Stimulated activated CD4-positive, alpha-beta T cell treated with anti-CD3 and anti-CD28 coated beads, TNF-alpha, amount 100 ng/mL, for 1 hour (primary cell): ENCODE data around the gene PRAC1.

ENCODE experiments used
- DNase-seq, 3 donors: peaks; one replicate each; pipeline ENCODE4 v3.0.0-alpha.2; 2020; ENCODE audit warnings: low read depth in 3 of 3, low spot score in 1 of 3

PRAC1 gene

DNA sequence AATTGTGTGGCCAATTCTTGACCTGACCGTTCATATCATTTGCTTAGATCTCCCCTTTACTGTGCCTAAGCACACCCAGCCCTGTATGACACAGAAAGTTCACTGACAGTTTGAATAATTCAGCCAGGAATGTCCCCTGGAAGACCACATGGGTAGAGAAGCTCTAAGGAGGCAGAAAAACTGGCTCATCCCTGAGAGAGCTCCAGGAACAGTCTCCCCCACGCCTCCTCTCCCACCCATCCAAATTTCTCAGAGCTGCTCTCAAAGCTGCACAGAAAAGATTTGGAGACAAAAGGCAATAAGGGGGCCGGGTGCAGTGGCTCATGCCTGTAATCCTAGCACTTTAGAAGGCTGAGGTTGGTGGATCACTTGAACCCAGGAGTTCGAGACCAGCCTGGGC is 11.2 kb downstream of the PRAC1 start:
- DNase-seq: no peak

DNA sequence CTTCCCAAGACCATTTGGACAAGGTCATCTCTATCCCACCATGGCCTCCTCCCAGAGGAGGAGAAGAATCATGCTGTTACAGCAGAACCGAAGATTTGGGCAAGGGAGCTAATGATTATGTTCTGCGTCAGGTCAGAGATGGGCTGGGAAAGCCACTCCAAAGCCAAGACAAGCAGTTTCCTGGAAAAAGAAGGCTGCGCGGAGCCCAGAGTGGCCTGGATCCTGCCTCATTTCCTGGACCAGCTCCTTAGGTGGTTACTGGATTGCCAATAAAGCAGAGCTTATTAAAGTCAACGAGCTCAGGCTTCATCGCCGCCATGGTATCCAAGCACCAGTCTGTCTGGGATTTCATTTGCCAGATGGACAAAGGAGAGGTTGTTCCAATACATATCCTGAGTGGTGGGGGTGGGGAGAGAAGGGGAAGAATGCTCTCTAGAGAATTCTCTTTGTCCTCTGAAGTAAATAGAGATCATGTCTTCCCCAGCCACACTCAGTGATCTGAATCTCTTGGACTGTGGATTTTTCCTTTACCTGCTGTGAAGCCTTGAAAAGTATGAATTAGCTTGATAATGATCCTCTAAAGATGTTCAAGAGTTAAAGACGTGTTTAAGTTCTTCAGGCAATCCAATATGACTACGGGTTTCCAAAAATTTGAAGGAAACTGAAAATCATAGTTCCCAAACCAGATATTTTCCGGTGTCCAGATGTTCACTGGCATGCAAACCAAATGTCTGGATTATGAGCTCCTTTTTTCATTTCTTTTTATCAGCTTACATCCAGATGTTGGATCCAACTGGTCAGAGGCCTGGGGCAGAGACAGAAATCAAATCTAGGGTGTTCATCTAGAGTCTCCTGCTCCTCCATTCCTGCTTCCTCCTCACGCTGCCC is 17.7 kb downstream of the PRAC1 start:
- no peak for DNase-seq

DNA sequence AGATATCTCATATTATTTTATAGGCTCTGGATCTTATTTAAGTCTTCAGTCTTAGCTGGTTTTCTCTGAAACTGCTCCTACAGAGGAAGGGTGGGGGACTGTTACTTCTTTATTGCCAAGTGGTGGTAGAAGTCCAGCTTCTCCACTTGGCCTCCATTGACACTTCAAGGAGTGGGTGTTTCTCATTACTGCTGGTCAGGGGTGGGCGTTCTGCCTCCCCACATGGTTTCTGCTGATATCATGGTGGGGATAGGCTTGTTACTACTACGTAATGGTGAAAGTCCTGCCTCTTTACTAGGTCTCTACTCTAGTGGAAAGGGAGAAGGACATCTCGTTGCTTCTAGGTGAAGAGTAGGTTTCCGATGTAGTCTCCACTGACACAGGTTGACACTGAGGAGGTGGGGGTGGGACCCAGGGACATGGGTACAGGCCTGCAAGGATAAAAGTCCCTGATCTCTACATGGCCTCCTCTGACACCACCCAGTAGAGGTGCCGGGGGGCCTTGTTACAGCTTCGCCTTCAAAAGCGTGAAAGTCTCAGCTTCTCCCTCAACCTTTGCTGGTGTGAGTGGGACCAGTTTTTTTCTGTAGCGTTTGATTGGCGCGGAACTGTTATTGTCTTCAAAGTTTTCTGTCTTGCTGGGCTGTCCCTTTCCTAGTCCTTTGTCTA is 20.3 kb downstream of the PRAC1 start:
- no peak for DNase-seq

DNA sequence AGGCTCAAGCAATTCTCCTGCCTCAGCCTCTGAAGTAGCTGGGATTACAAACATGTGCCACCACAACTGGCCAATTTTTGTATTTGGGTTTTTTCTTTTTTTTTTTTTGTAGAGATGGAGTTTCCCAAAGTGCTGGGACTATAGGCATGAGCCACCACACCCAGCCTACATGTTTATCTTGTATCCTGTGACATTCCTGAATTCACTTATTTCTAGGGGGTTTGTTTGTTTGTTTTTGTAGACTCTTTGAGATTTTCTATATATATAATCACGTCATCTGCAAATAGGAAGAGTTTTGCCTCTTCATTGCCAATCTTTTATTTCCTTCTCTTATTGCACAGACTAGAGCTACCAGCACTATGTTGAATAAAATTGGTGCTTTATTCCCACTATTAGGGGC is 29.1 kb downstream of the PRAC1 start:
- DNase-seq: no peak

DNA sequence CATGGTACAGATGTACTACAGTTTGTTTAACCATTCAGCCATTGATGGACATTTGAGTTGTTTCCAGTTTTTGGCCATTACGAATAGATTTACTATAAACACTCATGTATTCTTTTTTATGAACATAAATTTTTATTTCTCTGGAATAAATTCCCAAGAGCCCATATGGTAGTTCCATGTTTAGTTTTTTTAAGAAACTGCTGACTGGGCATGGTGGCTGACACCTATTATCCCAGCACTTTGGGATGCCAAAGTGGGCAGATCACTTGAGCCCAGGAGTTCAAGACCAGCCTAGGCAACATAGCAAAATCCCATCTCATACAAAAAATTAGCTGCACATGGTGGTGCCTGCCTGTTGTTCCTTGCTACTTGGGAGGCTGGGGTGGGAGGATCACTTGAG is 30.3 kb downstream of the PRAC1 start:
- DNase-seq: no peak

DNA sequence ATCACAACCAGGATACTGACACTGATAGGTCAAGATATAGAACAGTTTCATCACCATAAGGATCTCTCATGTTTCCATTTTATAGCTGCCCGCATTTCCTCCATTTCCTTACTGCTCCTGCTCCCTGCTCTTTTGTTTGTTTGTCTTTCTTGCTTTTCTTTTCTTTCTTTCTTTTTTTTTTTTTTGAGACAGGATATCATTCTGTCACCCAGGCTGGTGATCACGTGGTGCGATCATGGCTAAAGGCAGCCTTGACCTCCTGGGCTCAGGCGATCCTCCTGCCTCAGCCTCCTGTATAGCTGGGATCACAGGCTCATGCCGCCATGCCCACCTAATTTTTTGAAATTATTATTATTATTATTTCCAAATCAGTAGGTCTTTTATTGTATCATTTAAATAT is 31.7 kb downstream of the PRAC1 start:
- DNase-seq: no peak

DNA sequence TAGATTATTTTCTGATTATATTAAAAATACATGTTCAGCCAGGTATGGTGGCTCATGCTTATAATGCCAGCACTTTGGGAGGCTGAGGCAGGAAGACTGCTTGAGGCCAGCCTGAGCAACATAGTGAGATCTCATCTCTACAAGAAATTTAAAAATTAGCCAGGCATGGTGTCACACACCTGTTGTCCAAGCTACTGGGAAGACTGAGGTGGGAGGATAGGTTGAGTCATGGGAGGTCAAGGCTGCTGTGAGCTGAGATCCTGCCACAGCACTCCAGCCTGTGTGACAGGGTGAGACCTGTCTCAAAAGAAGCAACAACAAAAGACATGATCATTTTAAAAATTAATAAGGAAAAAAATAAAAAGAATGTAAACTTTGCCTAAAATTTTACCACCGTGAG is 40.7 kb downstream of the PRAC1 start:
- no peak for DNase-seq

DNA sequence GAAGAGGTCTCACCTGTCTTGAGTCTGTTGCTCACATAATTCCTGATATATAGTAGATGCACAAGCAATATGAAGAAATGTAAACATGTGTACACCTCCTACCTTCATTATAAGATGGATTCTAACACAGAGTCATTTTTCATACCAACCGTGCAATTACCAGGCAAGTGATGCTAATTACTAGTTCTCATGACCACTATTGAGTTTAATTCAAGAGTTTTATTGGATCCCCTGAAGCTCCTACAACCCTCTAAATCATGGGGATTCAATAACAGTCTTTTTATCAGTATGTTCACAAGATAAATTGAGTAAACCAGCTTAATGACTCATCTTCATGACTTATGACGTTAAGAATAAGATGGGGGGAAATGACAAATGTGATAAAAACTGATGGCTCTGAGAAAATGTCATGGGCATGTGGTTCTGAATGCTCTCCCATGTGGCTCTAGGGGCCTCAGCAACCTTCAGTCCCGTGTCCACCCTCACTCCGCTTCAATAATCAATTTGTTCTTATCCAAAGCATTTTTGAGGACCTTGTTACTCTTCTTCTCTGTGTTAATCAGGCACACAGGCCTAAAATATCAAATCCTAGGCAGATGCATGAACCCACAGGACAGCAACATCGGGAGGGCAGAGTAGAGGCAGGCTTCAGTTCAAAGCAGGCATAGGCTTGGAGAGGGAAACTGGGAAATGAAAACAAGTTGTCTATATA is 42.8 kb downstream of the PRAC1 start:
- DNase-seq: no peak

DNA sequence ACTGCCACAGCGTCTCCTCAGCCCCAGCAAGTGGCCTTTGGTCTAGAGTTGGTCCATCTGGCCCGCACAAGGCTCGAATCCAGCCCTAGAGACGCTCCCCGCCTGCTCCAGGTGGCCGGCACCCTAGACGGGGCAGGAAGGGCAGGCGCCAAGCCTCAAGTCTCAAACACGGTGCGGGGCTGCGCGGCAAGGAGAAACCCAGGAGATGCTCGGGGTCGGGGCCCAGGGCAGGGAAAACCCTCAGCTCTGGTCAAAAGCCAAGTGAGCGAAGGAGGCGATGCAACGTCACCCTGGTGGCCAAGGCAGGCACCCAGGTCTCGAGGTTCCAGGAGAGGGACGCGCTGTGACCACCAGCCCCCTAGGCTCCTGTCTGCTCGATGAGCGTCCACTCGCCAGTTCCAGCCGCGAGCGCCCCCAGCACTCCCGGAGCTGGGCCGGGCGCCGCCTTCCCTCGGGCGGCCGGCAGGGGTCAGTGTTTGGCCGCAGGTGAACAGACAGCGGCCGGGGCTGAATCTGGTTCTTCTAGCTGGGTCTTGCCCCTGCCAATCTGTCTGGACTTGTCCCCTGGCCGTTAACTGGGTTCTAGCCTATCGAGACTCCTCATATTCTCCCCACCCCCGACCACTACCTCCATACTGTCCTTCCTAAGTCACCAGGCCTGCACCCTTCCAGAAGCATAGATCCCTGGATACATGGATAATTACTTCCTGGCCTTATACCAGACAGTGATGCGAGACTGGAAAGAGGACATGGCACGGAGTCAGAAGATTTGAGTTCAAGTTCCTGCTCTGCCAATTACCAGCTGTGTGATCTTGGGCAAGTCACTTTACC is 44.0 kb downstream of the PRAC1 start:
- peak; percentile 10 to 68 (median 46) for DNase-seq

DNA sequence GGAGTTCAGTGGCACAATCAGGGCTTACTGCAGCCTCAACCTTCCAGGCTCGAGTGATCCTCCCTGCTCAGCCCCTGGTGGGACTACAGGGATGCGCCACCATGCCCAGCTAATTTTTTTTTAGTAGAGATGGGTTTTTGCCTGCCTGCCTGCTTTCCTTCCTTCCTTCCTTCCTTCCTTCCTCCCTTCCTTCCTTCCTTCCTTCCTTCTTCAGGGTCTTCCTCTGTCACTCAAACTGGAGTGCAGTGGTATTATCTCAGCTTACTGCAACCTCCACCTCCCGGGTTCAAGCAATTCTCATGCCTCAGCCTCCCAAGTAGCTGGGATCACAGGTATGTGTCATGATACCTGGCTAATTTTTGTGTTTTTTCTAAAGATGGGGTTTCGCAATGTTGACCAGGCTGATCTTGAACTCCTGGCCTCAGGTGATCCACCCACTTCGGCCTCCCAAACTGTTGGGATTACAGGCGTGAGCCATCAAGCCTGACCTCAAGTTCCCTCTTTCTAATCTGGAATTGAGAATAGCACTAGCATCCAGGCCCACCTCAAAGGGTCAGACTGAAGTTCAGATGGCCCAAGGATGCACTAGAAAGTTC is 45.3 kb downstream of the PRAC1 start:
- no peak for DNase-seq

DNA sequence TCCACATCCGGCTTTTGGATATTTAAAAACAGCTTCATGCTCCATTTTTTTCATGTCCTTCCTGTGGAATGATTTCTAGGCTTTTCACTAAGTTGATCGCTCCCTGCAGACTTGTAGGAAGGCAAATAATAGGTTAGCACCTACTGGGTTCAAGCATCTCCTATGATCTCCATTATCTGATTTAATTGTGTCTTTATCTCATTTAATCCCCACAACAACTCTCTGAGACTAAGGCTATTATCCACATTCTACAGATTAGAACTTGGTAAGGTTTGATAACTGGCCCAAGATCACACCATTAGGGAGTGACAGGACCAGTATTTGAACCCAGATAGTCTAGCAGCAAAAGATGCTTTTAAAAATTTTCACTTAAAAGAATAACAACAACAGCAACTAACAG is 50.0 kb downstream of the PRAC1 start:
- DNase-seq: no peak
